NCI-H1436 (cell line): Measurements from ENCODE around the gene NLGN4X.

Source experiments
- DNase-seq: peaks from one replicate; lab custom pipeline; 2025; lab: John Stamatoyannopoulos, UW

NLGN4X gene

DNA sequence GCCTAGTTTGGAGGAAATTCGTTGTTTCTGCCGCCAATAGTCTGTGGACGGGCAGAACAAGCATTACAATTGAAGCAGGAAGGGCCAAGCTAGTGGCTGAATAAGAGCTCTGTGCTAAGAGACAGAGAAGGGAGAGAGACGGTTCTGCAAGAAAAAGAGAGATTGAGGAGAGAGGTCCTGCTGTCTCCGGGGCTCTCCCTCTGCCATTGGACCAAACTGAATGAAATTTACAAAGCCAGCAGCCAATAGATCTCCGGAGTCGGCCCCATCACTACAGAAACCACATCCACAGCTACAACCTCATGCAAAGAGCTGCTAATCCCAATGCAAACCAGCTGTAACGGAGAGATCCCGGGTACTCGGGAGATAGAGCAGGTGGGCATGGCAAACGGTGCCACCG, at the start of gene NLGN4X:
TSS of gene NLGN4X (minus strand) at position 148 of the 400 bp plus-strand sequence. CDS start 77,401 bp downstream, outside the sequence.
- DNase-seq: no peak

DNA sequence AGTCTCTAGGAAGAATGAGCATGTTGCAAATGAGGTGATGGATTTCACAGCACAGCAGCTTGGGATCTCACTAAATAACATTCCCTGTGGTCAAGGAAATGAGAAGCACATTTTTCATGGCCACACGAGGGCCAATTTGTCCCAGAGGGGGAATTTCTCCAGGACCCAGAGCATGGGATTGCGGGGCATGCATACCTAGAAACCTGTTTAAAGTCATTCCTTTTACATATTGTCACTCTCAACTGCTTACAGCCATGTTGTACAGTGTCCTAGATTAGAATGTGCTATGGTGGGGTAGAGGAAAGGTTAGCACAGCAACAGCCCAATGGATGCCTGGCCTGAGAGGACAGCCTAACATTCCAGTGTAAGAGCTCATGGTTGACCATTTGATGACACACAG, 37.4 kb upstream of the NLGN4X start:
- no peak for DNase-seq

DNA sequence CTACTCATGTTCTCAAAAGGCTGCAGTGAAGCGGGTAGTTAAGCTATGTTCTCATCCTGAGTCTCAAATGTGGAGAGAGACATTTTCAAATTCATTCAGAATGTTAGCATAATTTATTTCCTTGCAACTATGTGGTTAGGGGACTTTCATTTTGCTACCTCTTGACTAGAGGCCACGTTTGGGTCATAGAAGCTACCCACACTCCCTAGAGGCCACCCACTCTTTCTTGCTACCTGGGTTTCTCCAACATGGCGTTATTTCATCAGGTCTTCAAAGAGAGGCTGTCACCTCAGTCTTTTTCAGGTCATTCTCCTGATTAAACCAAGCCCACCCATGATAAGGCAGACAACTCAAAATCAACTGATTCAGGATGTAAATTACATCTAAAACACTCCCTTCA, 34.3 kb upstream of the NLGN4X start:
- DNase-seq: no peak

DNA sequence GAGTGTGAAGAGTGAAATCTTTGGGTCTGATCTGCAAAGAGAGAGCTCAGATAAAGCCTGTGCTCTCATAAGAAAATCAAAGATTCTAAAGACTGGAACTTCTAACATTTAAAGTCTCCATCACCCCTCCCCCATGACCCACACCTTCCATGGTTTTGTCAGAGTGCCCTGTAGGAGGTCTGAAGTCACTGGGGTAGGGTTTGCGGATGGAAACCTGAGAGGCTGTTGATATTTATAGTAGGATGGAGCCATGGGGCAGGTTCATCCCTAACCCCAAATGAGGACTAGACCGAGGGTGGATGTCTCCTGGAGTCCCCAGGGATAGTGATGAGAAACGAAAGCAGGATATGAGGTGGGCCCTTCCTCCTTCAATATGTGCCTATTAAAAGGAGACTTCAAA, 28.4 kb upstream of the NLGN4X start:
- DNase-seq: no peak

DNA sequence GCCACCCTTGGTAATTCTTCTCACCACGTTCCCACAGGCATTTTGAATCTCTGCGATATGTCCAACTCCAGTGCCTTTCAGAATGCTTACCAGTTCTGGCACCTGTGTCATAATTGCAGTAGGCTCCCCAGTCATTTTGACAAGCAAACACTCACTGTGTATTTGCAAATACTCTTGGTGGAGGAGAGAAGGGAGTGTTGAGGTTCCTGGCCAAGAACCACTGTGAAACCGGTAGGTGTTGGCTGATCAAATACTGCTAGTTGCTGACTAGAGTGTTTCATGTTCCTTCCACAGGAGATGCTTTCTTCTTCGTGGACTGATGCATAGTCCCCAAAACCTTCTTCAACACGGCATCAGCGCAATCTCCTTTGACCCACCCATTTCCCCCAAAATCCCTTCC, 16.0 kb upstream of the NLGN4X start:
- DNase-seq: no peak

DNA sequence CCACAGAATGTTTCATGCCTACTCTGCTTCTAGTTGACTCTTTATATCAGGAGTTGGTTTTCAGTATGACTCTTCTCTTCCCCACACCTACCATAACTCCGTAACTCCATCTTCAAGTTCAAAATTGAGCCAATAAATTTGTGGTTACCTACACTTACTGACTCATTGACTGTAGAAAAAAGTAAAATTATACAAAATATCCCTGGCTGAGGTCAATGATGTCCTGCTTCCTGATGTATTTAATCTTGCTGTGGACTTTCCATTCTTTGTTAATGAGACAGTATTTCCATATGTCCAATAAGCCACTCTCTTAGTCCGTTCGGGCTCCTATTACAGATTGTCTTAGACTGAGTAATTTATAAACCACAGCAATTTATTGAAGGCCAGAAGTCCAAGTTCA, 9.9 kb upstream of the NLGN4X start:
- no peak for DNase-seq

DNA sequence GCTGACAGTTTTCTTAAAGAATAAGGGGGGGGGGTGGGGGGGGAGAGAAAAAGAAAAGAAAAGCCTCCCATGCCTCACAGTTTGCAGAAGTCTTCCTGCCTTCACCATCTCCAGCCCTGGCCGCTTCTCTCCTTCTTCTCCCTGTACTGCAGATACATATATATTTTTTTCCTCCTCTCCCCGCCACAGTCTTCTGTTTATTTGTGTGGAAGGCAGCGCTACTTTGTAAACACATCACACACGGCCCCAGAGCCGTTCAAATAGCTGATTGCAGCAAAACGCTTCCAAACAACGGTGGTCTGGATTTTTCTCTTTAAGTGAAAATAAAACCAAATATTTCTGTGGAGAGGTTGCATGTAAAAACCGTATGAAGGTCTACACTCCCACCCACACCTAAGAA, 732 bp downstream of the NLGN4X start:
- no peak for DNase-seq

DNA sequence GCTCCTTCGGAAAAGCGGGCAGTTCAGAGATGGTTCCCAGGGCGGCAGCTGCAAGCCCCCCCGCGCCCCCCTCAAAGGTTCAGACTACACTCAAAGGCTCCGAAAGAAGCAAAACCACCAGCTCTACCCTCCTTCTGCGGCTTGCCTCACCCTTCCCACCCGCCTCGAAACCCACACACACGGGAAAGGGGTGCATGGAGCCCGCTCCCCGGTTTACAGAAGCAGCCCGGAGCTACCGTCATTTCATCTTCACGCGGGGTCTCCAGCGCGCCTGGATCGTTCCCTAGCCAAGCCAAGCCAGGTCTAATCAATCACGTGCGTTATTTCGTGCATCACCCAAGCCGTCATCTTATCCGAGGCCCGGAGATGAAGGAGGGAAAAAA, 1.2 kb downstream of the NLGN4X start:
- no peak for DNase-seq

DNA sequence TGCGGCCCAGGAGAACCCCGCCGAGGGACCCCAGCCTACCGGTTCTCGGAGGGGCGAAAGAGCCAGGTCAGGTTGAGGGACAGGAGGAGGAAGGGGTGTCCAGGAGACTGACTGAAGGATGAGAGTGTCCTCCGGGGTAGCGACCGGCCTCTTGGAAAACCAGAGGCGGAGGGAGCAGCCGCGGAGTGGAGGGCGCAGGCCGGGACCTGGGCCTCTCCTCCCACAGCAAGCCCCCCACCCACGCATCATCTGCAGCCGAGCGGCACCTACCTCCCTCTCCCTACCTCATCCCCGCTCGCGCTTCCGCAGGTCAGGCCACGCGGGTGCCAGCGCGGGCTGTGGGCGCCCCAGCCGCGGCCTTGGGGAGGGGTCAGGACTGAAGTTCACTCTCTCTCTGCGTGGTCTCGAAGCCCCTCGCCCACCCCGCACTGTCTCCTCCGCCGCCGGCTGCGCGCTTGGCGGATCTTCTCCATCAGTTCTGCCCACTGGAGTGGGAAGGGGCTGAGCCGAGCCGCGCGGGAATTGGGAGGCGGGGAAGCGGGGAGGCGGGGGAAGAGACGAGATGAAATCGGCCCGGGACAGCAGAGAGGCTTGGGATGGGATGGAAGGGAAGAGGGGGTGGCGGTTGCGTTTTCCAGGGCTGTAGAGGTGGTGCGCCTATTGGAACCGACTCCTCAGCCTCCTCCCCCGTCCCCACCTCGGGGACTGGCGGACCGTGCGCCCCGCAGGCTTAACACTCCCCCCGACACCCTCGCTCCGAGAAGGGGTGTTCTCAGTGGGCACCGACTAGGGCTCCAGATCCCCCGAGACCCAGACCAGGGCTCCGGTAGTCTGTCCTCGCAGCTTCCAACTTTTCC, 1.8 kb downstream of the NLGN4X start:
- DNase-seq: no peak

DNA sequence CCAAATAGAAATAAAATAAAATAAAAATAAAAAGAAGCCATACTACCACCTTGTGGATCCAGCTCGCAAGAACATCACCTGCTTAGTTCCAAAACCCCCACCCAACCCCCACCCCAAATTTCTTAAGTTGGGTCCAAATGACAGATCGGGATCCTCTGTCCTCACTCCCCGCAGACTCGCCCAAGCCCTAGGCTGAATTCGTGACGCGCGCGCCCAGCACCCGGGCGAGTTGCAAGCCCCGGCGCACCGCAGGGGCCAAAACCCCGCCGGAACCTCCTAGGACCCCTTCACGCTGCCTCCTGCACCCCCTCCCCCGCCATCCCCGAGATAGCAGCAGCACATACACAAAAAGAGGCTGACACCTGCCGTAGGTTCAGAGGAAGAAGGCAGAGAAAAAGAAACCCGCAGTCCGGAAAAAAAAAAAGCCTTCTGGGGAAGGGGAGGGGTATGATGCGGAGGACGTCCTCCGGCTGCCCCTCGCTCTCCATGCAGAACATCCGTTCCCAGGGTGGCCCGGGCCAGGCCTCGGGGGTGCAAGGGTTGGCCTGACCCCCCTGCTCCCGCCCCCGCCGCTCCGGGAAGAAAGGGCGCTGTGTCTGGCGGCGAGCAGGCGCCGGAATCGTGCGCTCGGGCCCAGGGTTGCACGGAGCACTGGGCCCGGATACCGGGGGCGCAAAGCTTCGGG, 2.6 kb downstream of the NLGN4X start:
- no peak for DNase-seq

DNA sequence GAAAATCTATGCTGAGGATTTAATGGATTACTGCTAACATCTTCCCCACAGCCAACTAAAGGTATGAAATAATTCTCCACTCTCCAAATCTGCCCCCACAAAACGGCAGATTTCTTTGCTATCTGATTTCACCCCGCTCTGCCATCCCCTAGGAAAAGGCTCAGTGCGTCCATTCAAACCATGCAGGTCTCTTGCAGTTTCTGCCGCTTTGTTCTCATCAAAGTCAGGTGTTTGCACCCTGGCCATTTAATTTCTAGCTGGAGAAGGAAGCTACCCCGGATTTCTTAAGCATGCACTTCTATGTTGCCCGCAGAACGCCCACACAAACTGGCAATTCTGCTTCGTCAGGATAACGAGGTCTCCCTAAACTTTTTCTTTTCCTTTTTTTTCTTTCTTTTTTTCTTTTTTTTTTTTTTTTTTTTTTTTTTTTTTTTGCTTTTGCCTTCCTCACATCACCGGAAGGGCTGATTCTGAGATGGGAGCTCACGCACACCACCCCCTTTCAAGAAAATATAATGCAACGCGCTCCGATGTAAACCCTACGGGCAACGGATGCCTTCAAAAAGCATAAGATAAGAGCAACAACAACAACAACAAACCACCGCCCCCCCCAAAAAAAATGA, 3.3 kb downstream of the NLGN4X start:
- DNase-seq: no peak

DNA sequence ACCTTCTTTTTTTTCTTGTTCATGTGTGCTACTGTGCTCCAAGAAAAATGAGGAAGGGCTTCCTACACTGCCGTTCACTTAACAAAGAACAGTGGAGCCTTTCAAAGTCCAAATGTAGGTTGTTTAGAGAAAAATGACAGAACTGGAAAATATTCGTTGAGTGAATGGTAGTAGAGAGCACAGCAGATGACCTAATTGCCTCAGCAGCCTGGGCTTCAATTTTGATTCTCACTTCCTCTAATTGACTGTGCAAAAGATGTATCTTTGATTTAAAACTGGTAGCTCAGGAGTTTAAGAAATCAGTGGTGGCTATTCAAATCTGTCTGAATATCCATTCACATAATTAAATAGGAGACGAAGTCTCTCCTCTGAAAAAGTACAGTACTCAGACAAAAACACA, 5.2 kb downstream of the NLGN4X start:
- DNase-seq: no peak

DNA sequence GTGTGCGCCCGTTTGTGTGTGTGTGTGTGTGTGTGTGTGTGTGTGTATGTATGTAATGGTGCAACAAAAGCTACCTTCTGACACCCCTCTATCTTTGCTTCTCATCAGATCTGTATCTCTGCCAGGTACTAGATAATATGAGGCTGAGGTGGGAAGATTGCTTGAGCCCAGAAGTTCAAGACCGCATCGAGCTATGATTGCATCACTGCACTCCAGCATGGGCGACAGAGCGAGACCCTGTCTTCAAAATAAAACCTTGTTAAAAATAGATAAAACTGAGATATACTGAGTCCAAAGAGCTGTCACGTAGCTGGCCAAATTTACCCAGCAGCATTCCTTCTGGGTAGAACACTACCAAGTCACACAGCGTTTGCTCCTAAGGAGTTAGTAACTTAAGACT, 18.4 kb downstream of the NLGN4X start:
- DNase-seq: no peak

DNA sequence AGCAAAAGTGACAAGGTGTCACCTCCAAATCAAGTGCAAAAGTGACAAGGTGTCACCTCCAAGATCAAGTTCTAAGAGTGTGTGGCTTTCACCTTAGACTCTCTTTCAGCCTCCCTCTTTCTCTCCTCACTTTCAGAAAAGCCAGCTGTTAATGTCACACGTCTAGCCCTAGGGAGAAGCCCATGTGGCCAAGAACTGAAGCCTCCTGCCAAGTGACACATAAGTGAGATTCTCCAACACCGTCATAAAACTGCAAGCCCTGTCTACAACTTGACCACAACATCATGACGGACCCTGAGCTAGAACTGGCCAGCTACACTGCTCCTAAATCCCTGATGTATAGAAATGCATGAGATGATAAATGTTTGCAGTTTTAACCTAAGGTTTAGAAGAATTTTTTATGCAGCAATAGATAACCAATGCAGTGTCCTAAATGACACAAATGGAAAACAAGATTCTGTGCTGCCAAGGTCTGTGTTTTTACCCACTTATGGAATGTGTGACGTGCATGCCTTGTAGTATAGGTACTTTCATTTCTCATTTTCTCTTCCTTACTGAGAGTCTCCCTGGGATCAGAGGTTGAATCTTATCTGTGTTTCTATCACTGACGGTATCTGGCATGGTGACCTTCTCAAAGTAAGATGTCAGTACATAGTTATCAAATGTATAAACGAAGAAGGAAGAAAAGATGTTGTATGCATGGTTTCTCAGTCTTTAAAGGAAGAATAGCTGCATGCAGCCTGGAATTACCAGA, 25.0 kb downstream of the NLGN4X start:
- DNase-seq: no peak

DNA sequence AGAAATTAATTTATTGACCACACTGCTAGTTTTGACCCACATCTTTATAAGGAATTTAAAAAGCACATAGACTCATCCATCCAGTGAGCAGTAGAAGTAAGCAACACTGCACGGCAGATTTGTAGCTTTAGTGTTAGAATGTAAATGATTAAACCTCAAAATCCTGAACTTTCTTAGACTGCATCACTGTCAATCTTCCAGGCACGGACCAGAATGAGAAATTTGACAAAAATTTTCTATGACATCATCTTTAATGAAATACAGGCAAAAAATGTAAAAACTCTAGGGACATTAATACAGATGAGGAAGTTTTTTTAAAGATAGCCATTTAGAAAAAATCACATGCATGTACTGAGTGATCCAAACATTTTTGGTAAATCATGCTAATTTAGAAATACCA, 29.2 kb downstream of the NLGN4X start:
- DNase-seq: no peak

DNA sequence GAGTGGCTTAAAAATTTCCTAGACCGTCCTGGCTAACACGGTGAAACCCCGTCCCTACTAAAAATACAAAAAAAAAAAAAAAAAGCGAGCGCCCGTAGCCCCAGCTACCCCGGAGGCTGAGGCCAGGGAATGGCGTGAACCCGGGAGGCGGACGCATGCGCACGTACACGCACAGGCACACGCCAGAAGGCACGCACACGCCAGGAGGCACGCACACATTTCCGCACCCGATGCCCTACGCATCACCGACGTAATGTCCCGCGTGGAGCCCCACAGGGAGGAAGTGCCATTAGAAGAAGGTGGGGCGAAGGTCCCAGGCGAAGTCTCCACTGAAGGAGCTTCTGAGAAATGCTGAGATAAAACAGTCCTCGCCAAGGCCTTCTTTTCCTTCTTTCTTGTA, 41.4 kb downstream of the NLGN4X start:
- DNase-seq: no peak

DNA sequence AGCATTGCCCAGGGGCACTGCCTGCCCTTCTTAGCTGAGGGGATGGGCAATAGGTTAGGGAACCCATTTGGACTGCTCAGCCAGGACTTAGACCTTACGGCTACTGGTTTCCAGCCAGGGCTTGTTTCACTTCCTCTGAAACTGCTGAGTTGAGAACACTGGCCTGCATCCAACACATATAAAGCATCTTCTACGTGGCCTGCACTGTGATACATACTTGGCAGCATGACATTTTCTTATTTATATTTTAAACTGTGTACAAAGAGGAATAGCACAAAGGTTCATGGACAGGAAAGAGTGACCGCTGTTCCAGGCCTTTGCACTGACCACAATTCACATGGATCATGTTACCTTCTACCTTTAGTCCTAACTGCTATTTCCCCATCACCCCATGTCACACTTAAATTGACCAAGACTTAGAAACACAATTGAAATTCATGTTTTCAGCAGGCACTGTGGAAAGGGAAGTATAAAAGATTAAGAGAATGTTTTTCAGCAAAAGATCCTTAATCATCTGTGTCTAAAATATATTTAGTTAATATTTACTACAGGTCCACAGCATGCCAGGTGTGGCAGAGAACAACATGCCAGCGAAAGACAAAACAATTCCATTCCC, 43.7 kb downstream of the NLGN4X start:
- DNase-seq: no peak

DNA sequence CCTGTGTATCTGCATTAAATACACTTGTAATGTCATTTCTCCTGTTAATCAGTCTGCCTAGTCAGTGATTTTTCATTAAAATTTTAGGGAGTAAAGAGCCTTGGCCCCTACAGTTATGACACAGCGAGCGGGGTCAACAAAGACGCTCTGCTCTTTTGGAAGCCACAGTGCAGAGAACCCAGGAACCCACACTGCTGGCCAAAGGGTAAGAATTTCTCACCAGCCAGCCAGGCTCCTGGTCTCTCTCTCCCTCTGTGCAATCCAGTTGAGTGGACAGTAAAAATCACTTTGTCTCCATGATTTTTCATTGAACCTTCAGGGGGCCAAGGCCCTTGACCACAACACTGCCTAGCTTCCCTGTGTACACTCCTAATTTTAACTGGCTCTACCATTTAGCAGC, 52.8 kb downstream of the NLGN4X start:
- DNase-seq: no peak

DNA sequence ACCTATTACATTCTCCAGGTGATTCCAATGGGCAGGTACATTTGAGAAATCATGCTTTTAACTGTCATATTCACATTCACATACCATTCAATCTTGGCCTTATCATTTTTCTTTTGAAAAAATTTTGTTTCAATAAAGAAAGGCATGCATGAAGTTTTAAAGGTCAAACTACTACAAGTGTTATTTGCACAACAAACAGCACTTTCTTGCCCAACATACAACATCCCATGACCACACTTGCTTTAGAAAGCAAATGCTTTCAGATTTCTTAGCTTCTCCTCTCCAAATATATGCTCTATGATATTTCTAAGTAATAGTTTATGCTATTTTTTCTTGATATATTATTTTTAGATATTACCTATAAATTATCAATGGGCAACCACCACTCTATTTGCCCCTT, 58.2 kb downstream of the NLGN4X start:
- no peak for DNase-seq

DNA sequence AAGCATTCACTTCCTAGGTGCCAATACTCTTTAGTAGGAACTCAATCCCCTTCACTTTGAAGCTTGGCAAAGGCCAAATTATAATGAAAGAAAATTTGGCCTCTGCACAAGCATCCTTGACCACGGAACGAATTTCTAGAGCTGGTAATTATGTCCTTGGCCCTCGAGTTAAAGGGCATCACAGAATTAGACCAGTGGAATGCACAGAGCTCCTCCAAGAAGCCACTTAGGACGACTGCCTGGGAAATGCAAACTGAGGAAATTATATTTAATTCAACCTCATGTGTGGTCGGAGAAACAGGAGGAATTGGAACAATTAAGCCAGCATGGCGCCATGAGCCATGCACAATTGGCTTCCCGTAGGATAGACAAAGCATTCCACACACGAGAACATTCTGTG, 59.3 kb downstream of the NLGN4X start:
- no peak for DNase-seq

DNA sequence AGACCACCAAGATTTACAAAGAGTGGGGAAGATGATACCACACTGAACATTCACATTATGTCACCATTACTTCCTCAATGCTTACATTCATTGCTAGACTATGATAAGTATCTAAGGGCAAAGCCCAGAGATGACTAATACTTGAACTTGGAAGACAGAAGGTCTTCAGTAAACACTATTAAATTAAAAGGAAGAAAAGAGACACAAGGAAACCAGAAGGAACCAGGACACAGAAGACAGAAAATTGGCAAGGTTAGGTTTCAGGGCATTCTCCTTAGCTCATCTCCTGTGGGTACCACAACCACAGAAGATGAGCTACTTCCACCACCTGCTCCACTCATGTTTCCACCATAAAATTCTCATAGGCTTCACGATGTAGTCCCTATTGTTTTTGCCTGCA, 64.9 kb downstream of the NLGN4X start:
- DNase-seq: no peak

DNA sequence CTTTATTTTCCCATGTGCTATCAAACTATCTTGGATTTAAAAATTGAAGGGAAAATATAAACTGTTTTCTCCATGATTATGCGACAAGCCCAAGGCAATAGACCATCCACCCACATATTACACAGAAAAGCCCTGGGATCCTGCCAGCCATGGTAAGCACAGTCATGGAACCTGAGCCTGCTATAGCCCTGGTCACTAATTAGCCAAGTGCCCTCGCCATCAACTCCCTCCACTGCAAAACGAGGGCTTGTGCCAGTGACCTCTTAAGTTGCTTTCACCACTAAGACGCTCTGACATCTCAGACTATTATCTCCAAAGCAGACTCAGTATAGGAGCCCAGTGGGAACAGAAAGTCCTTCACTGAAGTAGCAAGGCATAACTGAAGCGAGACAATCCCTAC, 69.2 kb downstream of the NLGN4X start:
- no peak for DNase-seq
